Measurements from ENCODE around the gene NRROS. TPM values are rescaled to one million over a fixed set of nuclear protein-coding genes. Genes with fewer than 3 reads are reported as not detected.

Gene NRROS
- total RNA-seq, 1 experiment from 2014 or later, result 0.64 TPM

GRCh38 chr3:196624907-196625306, 14.6 kb upstream of the NRROS start:
- no TSS peak for BruUV-seq (replicated peaks)
- Histone ChIP-seq H3K27ac (ENCODE audit: low read depth, low read length, poor library complexity, severe bottlenecking) (no peak overlapping the region), H3K27me3 (replicated peaks; ENCODE audit: insufficient read depth, low read depth, low read length, poor library complexity) (no peaks in the 10 kb centered on the region), H3K4me1 (ENCODE audit: insufficient read depth, low read length, poor library complexity, severe bottlenecking) (no peaks in the 10 kb centered on the region), H3K4me3 (ENCODE audit: low read depth, low read length, poor library complexity, severe bottlenecking) (no peak overlapping the region), H3K9me3 (ENCODE audit: low read depth, low read length, poor library complexity, severe bottlenecking) (no peaks in the 10 kb centered on the region), H3K36me3 (ENCODE audit: insufficient read depth, low read length, poor library complexity, severe bottlenecking) (no peaks in the 10 kb centered on the region)
- TF ChIP-seq EZH2 (IDR thresholded peaks at IDR 0.05; ENCODE audit: borderline replicate concordance, low read depth, low read length, poor library complexity, severe bottlenecking) (no peak), CTCF (conservative IDR thresholded peaks at IDR 0.05; ENCODE audit: low read depth, low read length) (no peak)
- no peak for DNase-seq (ENCODE audit: low spot score)
- CTCF ChIA-PET, result no interaction called here
- POLR2A ChIA-PET (ENCODE audit: low non-redundant PET), result no interaction called here
- intact Hi-C loops (cut with micrococcal nuclease; ENCODE audit: unreplicated experiment), result no loop called here

GRCh38 chr3:196625331-196625730, 14.2 kb upstream of the NRROS start:
- TF ChIP-seq EZH2 (IDR thresholded peaks at IDR 0.05; ENCODE audit: borderline replicate concordance, low read depth, low read length, poor library complexity, severe bottlenecking) (no peak), CTCF (conservative IDR thresholded peaks at IDR 0.05; ENCODE audit: low read depth, low read length) (no peak)
- intact Hi-C loops (cut with micrococcal nuclease; ENCODE audit: unreplicated experiment), result no loop called here
- CTCF ChIA-PET, result no interaction called here
- DNase-seq (ENCODE audit: low spot score), result no peak
- H3K27ac ChIP-seq (ENCODE audit: low read depth, low read length, poor library complexity, severe bottlenecking), result no peak overlapping the region
- H3K4me1 ChIP-seq (ENCODE audit: insufficient read depth, low read length, poor library complexity, severe bottlenecking), result no peaks in the 10 kb centered on the region
- no peak overlapping the region for H3K4me3 ChIP-seq (ENCODE audit: low read depth, low read length, poor library complexity, severe bottlenecking)
- H3K27me3 ChIP-seq (replicated peaks; ENCODE audit: insufficient read depth, low read depth, low read length, poor library complexity), result no peaks in the 10 kb centered on the region
- H3K9me3 ChIP-seq (ENCODE audit: low read depth, low read length, poor library complexity, severe bottlenecking), result no peaks in the 10 kb centered on the region
- BruUV-seq (replicated peaks), result no TSS peak
- no peaks in the 10 kb centered on the region for H3K36me3 ChIP-seq (ENCODE audit: insufficient read depth, low read length, poor library complexity, severe bottlenecking)
- POLR2A ChIA-PET (ENCODE audit: low non-redundant PET), result no interaction called here

GRCh38 chr3:196627918-196628231, 11.6 kb upstream of the NRROS start:
- Histone ChIP-seq H3K9me3 (ENCODE audit: low read depth, low read length, poor library complexity, severe bottlenecking) (no peaks in the 10 kb centered on the region), H3K27me3 (replicated peaks; ENCODE audit: insufficient read depth, low read depth, low read length, poor library complexity) (no peaks in the 10 kb centered on the region), H3K36me3 (ENCODE audit: insufficient read depth, low read length, poor library complexity, severe bottlenecking) (no peaks in the 10 kb centered on the region), H3K4me3 (ENCODE audit: low read depth, low read length, poor library complexity, severe bottlenecking) (no peak overlapping the region), H3K27ac (ENCODE audit: low read depth, low read length, poor library complexity, severe bottlenecking) (no peak overlapping the region), H3K4me1 (ENCODE audit: insufficient read depth, low read length, poor library complexity, severe bottlenecking) (peaks cover 3% of the 10 kb centered on the region)
- DNase-seq (ENCODE audit: low spot score), result no peak
- ChIA-PET CTCF (no interaction called here), POLR2A (ENCODE audit: low non-redundant PET) (no interaction called here)
- no TSS peak for BruUV-seq (replicated peaks)
- TF ChIP-seq CTCF (conservative IDR thresholded peaks at IDR 0.05; ENCODE audit: low read depth, low read length), result no peak
- no peak for TF ChIP-seq EZH2 (IDR thresholded peaks at IDR 0.05; ENCODE audit: borderline replicate concordance, low read depth, low read length, poor library complexity, severe bottlenecking)
- intact Hi-C loops (cut with micrococcal nuclease; ENCODE audit: unreplicated experiment), result no loop called here

Data from A673 (cell line).